ENCODE data around the gene SEMA4A. TPM values are rescaled to one million over a fixed set of nuclear protein-coding genes. Genes with fewer than 3 reads are reported as not detected.
A peak's percentile ranks its signal among the peaks of the same experiment; 100 is the strongest.

Gene SEMA4A
- total RNA-seq, 1 donor from 2014 or later: 0.66 TPM

GRCh38 chr1:156108057-156108456 lies 45.3 kb upstream of the SEMA4A start:
- H3K9me3 ChIP-seq (ENCODE audit: insufficient read depth, low read depth, low read length): no peaks in the 10 kb centered on the region
- TF ChIP-seq EZH2 (IDR thresholded peaks at IDR 0.05; ENCODE audit: insufficient read depth, low read length) (no peak), CTCF (IDR thresholded peaks at IDR 0.05; ENCODE audit: insufficient read depth, low read depth, low read length) (no peak)
- H3K4me3 ChIP-seq (ENCODE audit: insufficient read depth, low read depth, low read length): no peak overlapping the region
- H3K4me1 Mint-ChIP-seq (ENCODE audit: low read depth, unreplicated experiment): peaks cover 43% of the 10 kb centered on the region
- peaks cover 56% of the 10 kb centered on the region for H3K4me1 ChIP-seq (ENCODE audit: insufficient read depth, low read length)
- H3K36me3 Mint-ChIP-seq (ENCODE audit: low read depth, unreplicated experiment): peaks cover 4% of the 10 kb centered on the region
- H3K9ac ChIP-seq (ENCODE audit: low read length): no peak overlapping the region
- no peak overlapping the region for H3K27ac ChIP-seq (ENCODE audit: low read depth, low read length)
- H3K4me2 ChIP-seq (ENCODE audit: low read length): no peak overlapping the region
- H3K36me3 ChIP-seq (ENCODE audit: insufficient read depth, low read length): no peaks in the 10 kb centered on the region
- FAIRE-seq (no peak), DNase-seq (ENCODE audit: low read depth) (no peak)
- H3K27me3 Mint-ChIP-seq (ENCODE audit: low read depth, unreplicated experiment): no peaks in the 10 kb centered on the region
- H3K27me3 ChIP-seq (ENCODE audit: insufficient read depth, low read length): no peaks in the 10 kb centered on the region
- no peak overlapping the region for H2AFZ ChIP-seq (ENCODE audit: low read depth, low read length)
- peak overlapping the region; percentile 59 for H3K27ac Mint-ChIP-seq (ENCODE audit: unreplicated experiment)
- H3K4me3 Mint-ChIP-seq (ENCODE audit: unreplicated experiment): no peak overlapping the region
- H4K20me1 ChIP-seq (ENCODE audit: insufficient read depth, low read length): no peaks in the 10 kb centered on the region
- H3K79me2 ChIP-seq (ENCODE audit: insufficient read depth, low read length): peaks cover 16% of the 10 kb centered on the region
- H3K9me3 Mint-ChIP-seq (ENCODE audit: unreplicated experiment): no peaks in the 10 kb centered on the region

- no peak overlapping the region for H3K27ac Mint-ChIP-seq (ENCODE audit: unreplicated experiment)
- Histone ChIP-seq H3K36me3 (ENCODE audit: insufficient read depth, low read length) (no peaks in the 10 kb centered on the region), H4K20me1 (ENCODE audit: insufficient read depth, low read length) (no peaks in the 10 kb centered on the region), H3K79me2 (ENCODE audit: insufficient read depth, low read length) (peaks cover 12% of the 10 kb centered on the region), H3K9me3 (ENCODE audit: insufficient read depth, low read depth, low read length) (no peaks in the 10 kb centered on the region), H2AFZ (ENCODE audit: low read depth, low read length) (no peak overlapping the region), H3K4me1 (ENCODE audit: insufficient read depth, low read length) (peaks cover 56% of the 10 kb centered on the region), H3K4me3 (ENCODE audit: insufficient read depth, low read depth, low read length) (no peak overlapping the region), H3K27ac (ENCODE audit: low read depth, low read length) (no peak overlapping the region), H3K27me3 (ENCODE audit: insufficient read depth, low read length) (no peaks in the 10 kb centered on the region), H3K4me2 (ENCODE audit: low read length) (no peak overlapping the region), H3K9ac (ENCODE audit: low read length) (no peak overlapping the region)
- H3K4me1 Mint-ChIP-seq (ENCODE audit: low read depth, unreplicated experiment): peaks cover 43% of the 10 kb centered on the region
- DNase-seq (ENCODE audit: low read depth) (no peak), FAIRE-seq (no peak)
- H3K4me3 Mint-ChIP-seq (ENCODE audit: unreplicated experiment): no peak overlapping the region
- H3K27me3 Mint-ChIP-seq (ENCODE audit: low read depth, unreplicated experiment): no peaks in the 10 kb centered on the region
- H3K36me3 Mint-ChIP-seq (ENCODE audit: low read depth, unreplicated experiment): peaks cover 4% of the 10 kb centered on the region
- TF ChIP-seq EZH2 (IDR thresholded peaks at IDR 0.05; ENCODE audit: insufficient read depth, low read length) (no peak), CTCF (IDR thresholded peaks at IDR 0.05; ENCODE audit: insufficient read depth, low read depth, low read length) (no peak)
- no peaks in the 10 kb centered on the region for H3K9me3 Mint-ChIP-seq (ENCODE audit: unreplicated experiment)
Measured at GRCh38 chr1:156108664-156109241, 44.6 kb upstream of the SEMA4A start.

GRCh38 chr1:156110252-156110651 lies 43.1 kb upstream of the SEMA4A start:
- Mint-ChIP-seq H3K4me3 (ENCODE audit: unreplicated experiment) (peak overlapping the region; percentile 7), H3K36me3 (ENCODE audit: low read depth, unreplicated experiment) (peaks cover 3% of the 10 kb centered on the region), H3K27me3 (ENCODE audit: low read depth, unreplicated experiment) (no peaks in the 10 kb centered on the region), H3K27ac (ENCODE audit: unreplicated experiment) (no peak overlapping the region), H3K4me1 (ENCODE audit: low read depth, unreplicated experiment) (peaks cover 32% of the 10 kb centered on the region), H3K9me3 (ENCODE audit: unreplicated experiment) (no peaks in the 10 kb centered on the region)
- no peak for DNase-seq (ENCODE audit: low read depth)
- Histone ChIP-seq H3K4me3 (ENCODE audit: insufficient read depth, low read depth, low read length) (no peak overlapping the region), H3K9me3 (ENCODE audit: insufficient read depth, low read depth, low read length) (no peaks in the 10 kb centered on the region), H3K27ac (ENCODE audit: low read depth, low read length) (no peak overlapping the region), H3K36me3 (ENCODE audit: insufficient read depth, low read length) (no peaks in the 10 kb centered on the region), H4K20me1 (ENCODE audit: insufficient read depth, low read length) (peaks cover 6% of the 10 kb centered on the region), H3K79me2 (ENCODE audit: insufficient read depth, low read length) (peaks cover 8% of the 10 kb centered on the region), H3K4me1 (ENCODE audit: insufficient read depth, low read length) (peaks cover 45% of the 10 kb centered on the region), H2AFZ (ENCODE audit: low read depth, low read length) (no peak overlapping the region), H3K4me2 (ENCODE audit: low read length) (no peak overlapping the region), H3K27me3 (ENCODE audit: insufficient read depth, low read length) (no peaks in the 10 kb centered on the region), H3K9ac (ENCODE audit: low read length) (no peak overlapping the region)
- TF ChIP-seq CTCF (IDR thresholded peaks at IDR 0.05; ENCODE audit: insufficient read depth, low read depth, low read length) (no peak), EZH2 (IDR thresholded peaks at IDR 0.05; ENCODE audit: insufficient read depth, low read length) (no peak)
- no peak for FAIRE-seq

Data from astrocyte (in vitro differentiated cells and primary cell).